Peyer's patch (tissue), 4 donors: ENCODE data around the gene GAGE13.
"Not testable (repeated sequence)": the region's sequence is repeated elsewhere in the genome, so short reads cannot be mapped to it uniquely, and the experiment has no call there.

Experiments used
- CTCF ChIP-seq, 6 experiments: fragments of 450-650 bp in 4 of 6; fragments of 200-600 bp in 2 of 6; sonication (generic) in 1 of 6; IDR thresholded peaks; one replicate each; pipeline ENCODE4 v1.5.1; 2017 to 2019; ENCODE audit warnings: antibody characterized with exemption in 6 of 6, mild to moderate bottlenecking in 3 of 6, moderate library complexity in 1 of 6
- POLR2A ChIP-seq, 2 donors: fragments of 450-650 bp; IDR thresholded peaks; one replicate each; pipeline ENCODE4 v1.5.1; 2017; ENCODE audit warnings: antibody characterized with exemption in 2 of 2, mild to moderate bottlenecking in 2 of 2, moderate library complexity in 2 of 2

- not testable (repeated sequence) for TF ChIP-seq CTCF, POLR2A (IDR thresholded peaks at IDR 0.05)
Observed at GRCh38 chrX:49331282-49331681, at the start of gene GAGE13.
